WTC11 (cell line): ENCODE measurements around the gene ADAMTS7. TPM values are rescaled to one million over a fixed set of nuclear protein-coding genes. Genes with fewer than 3 reads are reported as not detected.

ENCODE experiments used
- ATAC-seq: fragments of 200-7000 bp; cut with Tn5 transposase; 2 replicates; pipeline ENCODE4 v1.10.0; 2021; ENCODE audit warnings: mild to moderate bottlenecking, moderate library complexity
- CTCF ChIA-PET: fragments of 300-600 bp; sonication (Branson Sonifier 250); formaldehyde crosslinking; loops from one replicate; lab custom pipeline; 2021; ENCODE audit warnings: antibody characterized with exemption; lab: Charles Lee
- POLR2A ChIA-PET: fragments of 350-600 bp; sonication (Branson Sonifier 250); formaldehyde crosslinking; loops from one replicate; lab custom pipeline; 2021; ENCODE audit warnings: antibody characterized with exemption; lab: Charles Lee
- DNase-seq: peaks from one replicate; pipeline ENCODE4 v3.0.0; 2021; ENCODE audit warnings: low spot score
- H3K27ac Mint-ChIP-seq: 2 replicates; pipeline ENCODE4 v1.8.0; 2021; ENCODE audit warnings: mixed read lengths
- H3K27me3 Mint-ChIP-seq: 2 replicates; pipeline ENCODE4 v1.8.0; 2021; ENCODE audit warnings: low read depth, mild to moderate bottlenecking, moderate library complexity, mixed read lengths
- H3K36me3 Mint-ChIP-seq: 2 replicates; pipeline ENCODE4 v1.8.0; 2021; ENCODE audit warnings: mixed read lengths
- H3K4me1 Mint-ChIP-seq: 2 replicates; pipeline ENCODE4 v1.8.0; 2022; ENCODE audit warnings: mixed read lengths
- H3K4me3 Mint-ChIP-seq: 2 replicates; pipeline ENCODE4 v1.8.0; 2021; ENCODE audit warnings: mild to moderate bottlenecking, moderate library complexity, mixed read lengths
- H3K9me3 Mint-ChIP-seq: 2 replicates; pipeline ENCODE4 v1.8.0; 2021; ENCODE audit warnings: mixed read lengths
- EMX1 ChIP-seq: fragments of 250-450 bp; sonication (Bioruptor Pico); IDR thresholded peaks from 2 replicates; pipeline ENCODE4 v1.8.0; 2021; ENCODE audit warnings: mild to moderate bottlenecking
- ESRRA ChIP-seq: sonication (generic); formaldehyde crosslinking; IDR thresholded peaks from 2 replicates; pipeline ENCODE4 v1.8.1; 2022; ENCODE audit warnings: mild to moderate bottlenecking, missing genetic modification reagents, borderline replicate concordance
- FOXJ3 ChIP-seq: sonication (generic); formaldehyde crosslinking; IDR thresholded peaks from 2 replicates; pipeline ENCODE4 v1.9.0; 2021; ENCODE audit warnings: missing genetic modification reagents, mild to moderate bottlenecking, borderline replicate concordance
- KAT7 ChIP-seq: sonication (generic); formaldehyde crosslinking; IDR thresholded peaks from 2 replicates; pipeline ENCODE4 v1.8.1; 2023; ENCODE audit warnings: missing genetic modification reagents, mild to moderate bottlenecking, borderline replicate concordance
- NFYB ChIP-seq: sonication (generic); formaldehyde crosslinking; conservative IDR thresholded peaks from 2 replicates; pipeline ENCODE4 v1.8.0; 2022; ENCODE audit warnings: low read depth, missing genetic modification reagents
- OVOL2 ChIP-seq: fragments of 250-450 bp; sonication (Bioruptor Pico); IDR thresholded peaks from 2 replicates; pipeline ENCODE4 v1.9.0; 2021; ENCODE audit warnings: mild to moderate bottlenecking, borderline replicate concordance
- PRRX2 ChIP-seq: fragments of 250-450 bp; sonication (Bioruptor Pico); IDR thresholded peaks from 2 replicates; pipeline ENCODE4 v1.8.0; 2021; ENCODE audit warnings: mild to moderate bottlenecking
- ZNF263 ChIP-seq: sonication (generic); formaldehyde crosslinking; IDR thresholded peaks from 2 replicates; pipeline ENCODE4 v1.8.1; 2022; ENCODE audit warnings: low read depth, mild to moderate bottlenecking, moderate library complexity, missing genetic modification reagents
- total RNA-seq: library from RNA; stranded (reverse); gene quantifications from 3 replicates; pipeline ENCODE4 v1.2.3, GENCODE V29; 2021
- TF ChIP-seq, protein P1 (sequence below): fragments of 250-450 bp; sonication (Bioruptor Pico); IDR thresholded peaks from 2 replicates; pipeline ENCODE4 v1.8.0; 2021; ENCODE audit warnings: mild to moderate bottlenecking
- TF ChIP-seq, protein P2 (sequence below): fragments of 250-450 bp; sonication (Bioruptor Pico); IDR thresholded peaks from 2 replicates; pipeline ENCODE4 v1.9.0; 2021; ENCODE audit warnings: mild to moderate bottlenecking
- TF ChIP-seq, protein P3 (sequence below): sonication (generic); formaldehyde crosslinking; IDR thresholded peaks from 2 replicates; pipeline ENCODE4 v1.8.1; 2022; ENCODE audit warnings: low read depth, missing genetic modification reagents, borderline replicate concordance
- TF ChIP-seq, protein P4 (sequence below): sonication (generic); formaldehyde crosslinking; IDR thresholded peaks from 2 replicates; pipeline ENCODE4 v1.8.1; 2023; ENCODE audit warnings: mild to moderate bottlenecking, missing genetic modification reagents, moderate library complexity
- TF ChIP-seq, protein P5 (sequence below): sonication (generic); formaldehyde crosslinking; IDR thresholded peaks from 2 replicates; pipeline ENCODE4 v1.8.0; 2022; ENCODE audit warnings: missing genetic modification reagents
- TF ChIP-seq, protein P6 (sequence below): sonication (generic); formaldehyde crosslinking; IDR thresholded peaks from 2 replicates; pipeline ENCODE4 v1.8.1; 2022; ENCODE audit warnings: missing genetic modification reagents, borderline replicate concordance
- TF ChIP-seq, protein P7 (sequence below): sonication (generic); formaldehyde crosslinking; IDR thresholded peaks from 2 replicates; pipeline ENCODE4 v1.8.1; 2022; ENCODE audit warnings: mild to moderate bottlenecking, missing genetic modification reagents, moderate library complexity, borderline replicate concordance
- TF ChIP-seq, protein P8 (sequence below): sonication (generic); formaldehyde crosslinking; IDR thresholded peaks from 2 replicates; pipeline ENCODE4 v1.8.0; 2022; ENCODE audit warnings: mild to moderate bottlenecking, missing genetic modification reagents
- TF ChIP-seq, protein P9 (sequence below): sonication (generic); formaldehyde crosslinking; conservative IDR thresholded peaks from 2 replicates; pipeline ENCODE4 v1.8.1; 2023; ENCODE audit warnings: mild to moderate bottlenecking, low read depth, missing genetic modification reagents, moderate library complexity

ADAMTS7 gene
- total RNA-seq, 1 experiment from 2014 or later = 70.3 TPM

DNA sequence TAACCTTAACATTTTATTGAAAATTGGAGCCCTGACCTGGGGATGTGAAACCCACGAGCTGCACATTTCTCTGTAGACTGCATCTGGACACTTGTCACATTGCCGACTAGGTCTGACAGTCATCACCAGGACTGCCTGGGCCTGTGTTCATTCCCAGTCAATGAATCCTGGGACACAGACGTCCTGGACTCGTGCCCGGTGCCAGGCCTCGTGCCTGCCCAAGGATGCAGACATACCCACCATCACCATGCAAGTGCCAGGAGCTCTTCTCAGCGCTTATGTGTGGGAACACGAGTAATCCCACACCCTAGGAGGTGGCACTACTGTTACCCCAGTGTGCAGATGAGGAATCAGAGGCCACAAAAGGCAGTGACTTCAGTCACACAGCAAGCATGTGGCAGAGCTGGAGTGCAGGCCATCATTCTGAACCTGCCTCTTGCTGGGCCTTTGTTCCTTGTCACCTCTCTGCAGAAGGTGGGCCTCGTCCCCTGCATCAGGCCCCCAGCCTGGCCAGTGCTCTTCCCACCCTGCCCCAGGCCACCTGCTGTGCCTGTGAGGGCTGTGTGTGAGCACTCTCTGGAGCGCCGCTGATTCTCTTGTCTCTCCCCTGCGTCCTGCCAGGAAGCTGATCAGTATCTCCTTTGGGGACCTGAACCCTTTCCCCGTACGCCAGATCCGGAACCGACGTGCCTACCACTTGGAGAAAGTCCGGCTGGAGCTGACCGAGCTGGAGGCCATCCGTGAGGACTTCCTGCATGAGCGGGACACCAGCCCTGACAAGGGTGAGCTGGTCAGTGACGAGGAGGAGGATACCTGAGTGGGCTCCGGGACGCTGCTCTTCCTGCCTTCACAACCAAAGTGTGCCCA lies 58.5 kb downstream of the ADAMTS7 start (continued):
- TF ChIP-seq, protein P1, sequence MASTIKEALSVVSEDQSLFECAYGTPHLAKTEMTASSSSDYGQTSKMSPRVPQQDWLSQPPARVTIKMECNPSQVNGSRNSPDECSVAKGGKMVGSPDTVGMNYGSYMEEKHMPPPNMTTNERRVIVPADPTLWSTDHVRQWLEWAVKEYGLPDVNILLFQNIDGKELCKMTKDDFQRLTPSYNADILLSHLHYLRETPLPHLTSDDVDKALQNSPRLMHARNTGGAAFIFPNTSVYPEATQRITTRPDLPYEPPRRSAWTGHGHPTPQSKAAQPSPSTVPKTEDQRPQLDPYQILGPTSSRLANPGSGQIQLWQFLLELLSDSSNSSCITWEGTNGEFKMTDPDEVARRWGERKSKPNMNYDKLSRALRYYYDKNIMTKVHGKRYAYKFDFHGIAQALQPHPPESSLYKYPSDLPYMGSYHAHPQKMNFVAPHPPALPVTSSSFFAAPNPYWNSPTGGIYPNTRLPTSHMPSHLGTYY (CRISPR knock-in tag) = no peak
- TF ChIP-seq OVOL2 (CRISPR knock-in tag) (no peak), KAT7 (CRISPR knock-in tag) (no peak), NFYB (no peak)
- TF ChIP-seq, protein P2, sequence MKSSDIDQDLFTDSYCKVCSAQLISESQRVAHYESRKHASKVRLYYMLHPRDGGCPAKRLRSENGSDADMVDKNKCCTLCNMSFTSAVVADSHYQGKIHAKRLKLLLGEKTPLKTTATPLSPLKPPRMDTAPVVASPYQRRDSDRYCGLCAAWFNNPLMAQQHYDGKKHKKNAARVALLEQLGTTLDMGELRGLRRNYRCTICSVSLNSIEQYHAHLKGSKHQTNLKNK = no peak
- TF ChIP-seq, protein P3, sequence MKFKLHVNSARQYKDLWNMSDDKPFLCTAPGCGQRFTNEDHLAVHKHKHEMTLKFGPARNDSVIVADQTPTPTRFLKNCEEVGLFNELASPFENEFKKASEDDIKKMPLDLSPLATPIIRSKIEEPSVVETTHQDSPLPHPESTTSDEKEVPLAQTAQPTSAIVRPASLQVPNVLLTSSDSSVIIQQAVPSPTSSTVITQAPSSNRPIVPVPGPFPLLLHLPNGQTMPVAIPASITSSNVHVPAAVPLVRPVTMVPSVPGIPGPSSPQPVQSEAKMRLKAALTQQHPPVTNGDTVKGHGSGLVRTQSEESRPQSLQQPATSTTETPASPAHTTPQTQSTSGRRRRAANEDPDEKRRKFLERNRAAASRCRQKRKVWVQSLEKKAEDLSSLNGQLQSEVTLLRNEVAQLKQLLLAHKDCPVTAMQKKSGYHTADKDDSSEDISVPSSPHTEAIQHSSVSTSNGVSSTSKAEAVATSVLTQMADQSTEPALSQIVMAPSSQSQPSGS = no peak

DNA sequence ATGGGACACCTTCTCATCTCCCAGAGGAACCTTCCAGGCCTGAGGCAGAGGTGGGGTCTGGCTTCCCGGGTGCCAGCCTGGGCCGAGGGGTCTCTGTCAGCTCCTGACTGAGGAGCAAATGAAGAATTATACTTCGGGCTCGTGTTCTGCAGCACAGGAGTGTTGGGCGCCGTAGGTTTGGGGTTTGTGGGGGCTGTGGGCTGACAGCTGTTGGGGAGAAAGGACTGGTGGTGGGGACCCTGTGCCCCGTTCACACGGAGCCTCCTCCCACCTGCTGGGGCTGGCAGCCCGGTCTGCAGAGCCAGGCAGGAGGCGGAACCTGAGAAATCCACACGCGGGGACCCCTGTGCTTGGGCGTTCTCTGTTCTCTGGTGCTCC lies 59.7 kb downstream of the ADAMTS7 start:
- Mint-ChIP-seq H3K27me3 (no peaks in the 10 kb centered on the region), H3K4me3 (no peak overlapping the region), H3K9me3 (no peaks in the 10 kb centered on the region), H3K36me3 (no peaks in the 10 kb centered on the region), H3K27ac (no peak overlapping the region), H3K4me1 (peaks cover 4% of the 10 kb centered on the region)
- TF ChIP-seq FOXJ3 = no peak
- TF ChIP-seq EMX1 (CRISPR knock-in tag) = no peak
- TF ChIP-seq PRRX2 = no peak
- TF ChIP-seq OVOL2 (CRISPR knock-in tag) = no peak
- TF ChIP-seq, protein P4, sequence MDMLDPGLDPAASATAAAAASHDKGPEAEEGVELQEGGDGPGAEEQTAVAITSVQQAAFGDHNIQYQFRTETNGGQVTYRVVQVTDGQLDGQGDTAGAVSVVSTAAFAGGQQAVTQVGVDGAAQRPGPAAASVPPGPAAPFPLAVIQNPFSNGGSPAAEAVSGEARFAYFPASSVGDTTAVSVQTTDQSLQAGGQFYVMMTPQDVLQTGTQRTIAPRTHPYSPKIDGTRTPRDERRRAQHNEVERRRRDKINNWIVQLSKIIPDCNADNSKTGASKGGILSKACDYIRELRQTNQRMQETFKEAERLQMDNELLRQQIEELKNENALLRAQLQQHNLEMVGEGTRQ (CRISPR knock-in tag) = no peak
- TF ChIP-seq, protein P5, sequence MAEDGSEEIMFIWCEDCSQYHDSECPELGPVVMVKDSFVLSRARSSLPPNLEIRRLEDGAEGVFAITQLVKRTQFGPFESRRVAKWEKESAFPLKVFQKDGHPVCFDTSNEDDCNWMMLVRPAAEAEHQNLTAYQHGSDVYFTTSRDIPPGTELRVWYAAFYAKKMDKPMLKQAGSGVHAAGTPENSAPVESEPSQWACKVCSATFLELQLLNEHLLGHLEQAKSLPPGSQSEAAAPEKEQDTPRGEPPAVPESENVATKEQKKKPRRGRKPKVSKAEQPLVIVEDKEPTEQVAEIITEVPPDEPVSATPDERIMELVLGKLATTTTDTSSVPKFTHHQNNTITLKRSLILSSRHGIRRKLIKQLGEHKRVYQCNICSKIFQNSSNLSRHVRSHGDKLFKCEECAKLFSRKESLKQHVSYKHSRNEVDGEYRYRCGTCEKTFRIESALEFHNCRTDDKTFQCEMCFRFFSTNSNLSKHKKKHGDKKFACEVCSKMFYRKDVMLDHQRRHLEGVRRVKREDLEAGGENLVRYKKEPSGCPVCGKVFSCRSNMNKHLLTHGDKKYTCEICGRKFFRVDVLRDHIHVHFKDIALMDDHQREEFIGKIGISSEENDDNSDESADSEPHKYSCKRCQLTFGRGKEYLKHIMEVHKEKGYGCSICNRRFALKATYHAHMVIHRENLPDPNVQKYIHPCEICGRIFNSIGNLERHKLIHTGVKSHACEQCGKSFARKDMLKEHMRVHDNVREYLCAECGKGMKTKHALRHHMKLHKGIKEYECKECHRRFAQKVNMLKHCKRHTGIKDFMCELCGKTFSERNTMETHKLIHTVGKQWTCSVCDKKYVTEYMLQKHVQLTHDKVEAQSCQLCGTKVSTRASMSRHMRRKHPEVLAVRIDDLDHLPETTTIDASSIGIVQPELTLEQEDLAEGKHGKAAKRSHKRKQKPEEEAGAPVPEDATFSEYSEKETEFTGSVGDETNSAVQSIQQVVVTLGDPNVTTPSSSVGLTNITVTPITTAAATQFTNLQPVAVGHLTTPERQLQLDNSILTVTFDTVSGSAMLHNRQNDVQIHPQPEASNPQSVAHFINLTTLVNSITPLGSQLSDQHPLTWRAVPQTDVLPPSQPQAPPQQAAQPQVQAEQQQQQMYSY (CRISPR knock-in tag) = no peak
- no peak for TF ChIP-seq ESRRA (CRISPR knock-in tag)
- TF ChIP-seq ZNF263 (CRISPR knock-in tag) = no peak
- TF ChIP-seq NFYB = no peak
- TF ChIP-seq, protein P6, sequence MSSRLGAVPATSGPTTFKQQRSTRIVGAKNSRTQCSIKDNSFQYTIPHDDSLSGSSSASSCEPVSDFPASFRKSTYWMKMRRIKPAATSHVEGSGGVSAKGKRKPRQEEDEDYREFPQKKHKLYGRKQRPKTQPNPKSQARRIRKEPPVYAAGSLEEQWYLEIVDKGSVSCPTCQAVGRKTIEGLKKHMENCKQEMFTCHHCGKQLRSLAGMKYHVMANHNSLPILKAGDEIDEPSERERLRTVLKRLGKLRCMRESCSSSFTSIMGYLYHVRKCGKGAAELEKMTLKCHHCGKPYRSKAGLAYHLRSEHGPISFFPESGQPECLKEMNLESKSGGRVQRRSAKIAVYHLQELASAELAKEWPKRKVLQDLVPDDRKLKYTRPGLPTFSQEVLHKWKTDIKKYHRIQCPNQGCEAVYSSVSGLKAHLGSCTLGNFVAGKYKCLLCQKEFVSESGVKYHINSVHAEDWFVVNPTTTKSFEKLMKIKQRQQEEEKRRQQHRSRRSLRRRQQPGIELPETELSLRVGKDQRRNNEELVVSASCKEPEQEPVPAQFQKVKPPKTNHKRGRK (CRISPR knock-in tag) = no peak
- TF ChIP-seq, protein P7, sequence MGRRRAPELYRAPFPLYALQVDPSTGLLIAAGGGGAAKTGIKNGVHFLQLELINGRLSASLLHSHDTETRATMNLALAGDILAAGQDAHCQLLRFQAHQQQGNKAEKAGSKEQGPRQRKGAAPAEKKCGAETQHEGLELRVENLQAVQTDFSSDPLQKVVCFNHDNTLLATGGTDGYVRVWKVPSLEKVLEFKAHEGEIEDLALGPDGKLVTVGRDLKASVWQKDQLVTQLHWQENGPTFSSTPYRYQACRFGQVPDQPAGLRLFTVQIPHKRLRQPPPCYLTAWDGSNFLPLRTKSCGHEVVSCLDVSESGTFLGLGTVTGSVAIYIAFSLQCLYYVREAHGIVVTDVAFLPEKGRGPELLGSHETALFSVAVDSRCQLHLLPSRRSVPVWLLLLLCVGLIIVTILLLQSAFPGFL (CRISPR knock-in tag) = no peak
- TF ChIP-seq, protein P8, sequence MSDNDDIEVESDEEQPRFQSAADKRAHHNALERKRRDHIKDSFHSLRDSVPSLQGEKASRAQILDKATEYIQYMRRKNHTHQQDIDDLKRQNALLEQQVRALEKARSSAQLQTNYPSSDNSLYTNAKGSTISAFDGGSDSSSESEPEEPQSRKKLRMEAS (CRISPR knock-in tag) = no peak
- no peak for TF ChIP-seq KAT7 (CRISPR knock-in tag)
- TF ChIP-seq, protein P9, sequence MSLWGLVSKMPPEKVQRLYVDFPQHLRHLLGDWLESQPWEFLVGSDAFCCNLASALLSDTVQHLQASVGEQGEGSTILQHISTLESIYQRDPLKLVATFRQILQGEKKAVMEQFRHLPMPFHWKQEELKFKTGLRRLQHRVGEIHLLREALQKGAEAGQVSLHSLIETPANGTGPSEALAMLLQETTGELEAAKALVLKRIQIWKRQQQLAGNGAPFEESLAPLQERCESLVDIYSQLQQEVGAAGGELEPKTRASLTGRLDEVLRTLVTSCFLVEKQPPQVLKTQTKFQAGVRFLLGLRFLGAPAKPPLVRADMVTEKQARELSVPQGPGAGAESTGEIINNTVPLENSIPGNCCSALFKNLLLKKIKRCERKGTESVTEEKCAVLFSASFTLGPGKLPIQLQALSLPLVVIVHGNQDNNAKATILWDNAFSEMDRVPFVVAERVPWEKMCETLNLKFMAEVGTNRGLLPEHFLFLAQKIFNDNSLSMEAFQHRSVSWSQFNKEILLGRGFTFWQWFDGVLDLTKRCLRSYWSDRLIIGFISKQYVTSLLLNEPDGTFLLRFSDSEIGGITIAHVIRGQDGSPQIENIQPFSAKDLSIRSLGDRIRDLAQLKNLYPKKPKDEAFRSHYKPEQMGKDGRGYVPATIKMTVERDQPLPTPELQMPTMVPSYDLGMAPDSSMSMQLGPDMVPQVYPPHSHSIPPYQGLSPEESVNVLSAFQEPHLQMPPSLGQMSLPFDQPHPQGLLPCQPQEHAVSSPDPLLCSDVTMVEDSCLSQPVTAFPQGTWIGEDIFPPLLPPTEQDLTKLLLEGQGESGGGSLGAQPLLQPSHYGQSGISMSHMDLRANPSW = no peak
- no peak for ATAC-seq
- no peak for DNase-seq
- POLR2A ChIA-PET = interaction anchor here (1.0 kb wide), 1 partner anchor 452 kb away, joined by 3 read pairs; the partner anchor contains the start of gene SKIC8
- CTCF ChIA-PET = interaction anchor here (0.9 to 3.3 kb wide), 25 partner anchors 11 to 444 kb away, joined by 3 to 36 read pairs (median 5); partner anchors contain the start of genes ADAMTS7, CHRNA3, CHRNB4 and IREB2
